Measurements from ENCODE around the gene FNBP1L.
A peak's percentile ranks its signal among the peaks of the same experiment; 100 is the strongest.
"Not testable (repeated sequence)": the region's sequence is repeated elsewhere in the genome, so short reads cannot be mapped to it uniquely, and the experiment has no call there.

The FNBP1L gene

DNA sequence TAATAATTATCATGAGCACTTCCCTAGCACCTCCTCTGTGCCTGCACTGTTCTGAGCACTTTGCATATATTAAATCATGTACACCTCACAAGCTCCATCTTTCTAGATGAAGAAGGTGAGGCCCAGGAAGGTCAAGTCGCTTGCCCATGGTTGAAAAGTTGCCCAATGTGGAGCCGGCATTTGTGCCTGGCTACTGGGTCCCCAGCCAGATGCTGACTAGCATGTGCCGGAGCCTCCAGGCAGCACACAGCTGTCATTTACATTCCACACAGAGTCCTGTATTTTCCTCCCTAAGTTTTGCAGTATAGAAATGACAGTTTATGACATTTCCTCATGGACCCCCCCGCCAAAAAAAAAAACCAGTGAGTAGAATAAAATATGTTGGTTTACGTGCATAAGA is 139.4 kb downstream of the FNBP1L start:
- H4K8ac ChIP-seq (ENCODE audit: low read length): no peak overlapping the region
- H3K9ac ChIP-seq (ENCODE audit: low read length): no peak overlapping the region
- H3K4me2 ChIP-seq (ENCODE audit: low read length, poor library complexity, severe bottlenecking): no peak overlapping the region
- H3K27ac ChIP-seq (ENCODE audit: low read length, poor library complexity, severe bottlenecking): no peak overlapping the region
- H3K4me1 ChIP-seq (ENCODE audit: control insufficient read depth, insufficient read depth, low read depth, low read length): peaks cover 25% of the 10 kb centered on the region
- 98% methylated on average over 3 of the region's 5 CpGs for WGBS
- no peak overlapping the region for H3K4ac ChIP-seq (ENCODE audit: low read depth in 1 of 2, low read length in 2 of 2)
- H2BK15ac ChIP-seq (ENCODE audit: low read depth, poor library complexity, severe bottlenecking): no peak overlapping the region
- H3K27me3 ChIP-seq (ENCODE audit: control insufficient read depth in 1 of 2, insufficient read depth in 1 of 2, low read length in 2 of 2): no peaks in the 10 kb centered on the region
- H3K18ac ChIP-seq (ENCODE audit: low read depth in 1 of 2, low read length in 2 of 2): no peak overlapping the region
- H3K23ac ChIP-seq (ENCODE audit: low read length in 2 of 2): no peak overlapping the region
- no peak overlapping the region for H3K14ac ChIP-seq (ENCODE audit: low read length in 2 of 2)
- DNase-seq: no peak
- peaks cover 67 to 89% of the 10 kb centered on the region in 2 experiments for H3K36me3 ChIP-seq (ENCODE audit: control insufficient read depth in 1 of 2, insufficient read depth in 2 of 2, low read depth in 1 of 2, low read length in 2 of 2)
- no peak overlapping the region for H4K91ac ChIP-seq (ENCODE audit: low read length)
- H2BK120ac ChIP-seq (ENCODE audit: low read depth, low read length): peak overlapping the region; percentile 35
- peaks cover 46% of the 10 kb centered on the region for H3K79me1 ChIP-seq (replicated peaks; ENCODE audit: low read length, poor library complexity, severe bottlenecking)
- no peak overlapping the region for H2AFZ ChIP-seq (ENCODE audit: low read depth, low read length)
- no peak overlapping the region for H3K4me3 ChIP-seq (ENCODE audit: insufficient read depth in 1 of 2, low read depth in 1 of 2, low read length in 2 of 2)
- H2AK5ac ChIP-seq (ENCODE audit: low read length, severe bottlenecking): no peak overlapping the region
- no peak overlapping the region for H2BK5ac ChIP-seq (ENCODE audit: low read depth, low read length, poor library complexity, severe bottlenecking)
- peak overlapping the region in 1 of 2 experiments; percentile 31 for H2BK12ac ChIP-seq (ENCODE audit: low read length in 2 of 2)
- no peaks in the 10 kb centered on the region for H3K9me3 ChIP-seq (ENCODE audit: control insufficient read depth, low read length)

DNA sequence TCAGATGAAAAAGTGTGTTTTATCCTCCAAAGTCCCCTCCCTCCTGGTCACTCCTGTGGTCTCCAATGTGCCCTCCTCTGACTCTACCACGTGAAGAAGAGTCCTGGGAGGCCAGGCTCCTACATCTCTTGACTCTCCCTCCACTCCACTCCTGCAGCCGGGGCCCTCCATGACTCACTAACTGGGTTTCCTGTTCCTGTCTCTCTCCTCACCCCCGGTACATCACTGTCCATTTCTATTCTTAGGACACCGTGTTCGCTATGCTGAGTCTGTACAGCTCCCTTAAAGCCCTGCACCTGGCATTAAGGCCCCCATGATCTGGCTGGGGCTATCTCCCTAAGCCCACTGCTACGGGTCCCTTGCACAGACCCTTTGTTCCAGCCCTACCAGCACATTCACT is 140.3 kb downstream of the FNBP1L start:
- H4K91ac ChIP-seq (ENCODE audit: low read length): no peak overlapping the region
- H2BK12ac ChIP-seq (ENCODE audit: low read length in 2 of 2): no peak overlapping the region
- no peak overlapping the region for H3K9ac ChIP-seq (ENCODE audit: low read length)
- H2BK15ac ChIP-seq (ENCODE audit: low read depth, poor library complexity, severe bottlenecking): no peak overlapping the region
- no peak overlapping the region for H2BK5ac ChIP-seq (ENCODE audit: low read depth, low read length, poor library complexity, severe bottlenecking)
- H4K8ac ChIP-seq (ENCODE audit: low read length): peak overlapping the region; percentile 85
- peak overlapping the region; percentile 49 to 74 for H3K18ac ChIP-seq (ENCODE audit: low read depth in 1 of 2, low read length in 2 of 2)
- peaks cover 38% of the 10 kb centered on the region for H3K79me1 ChIP-seq (replicated peaks; ENCODE audit: low read length, poor library complexity, severe bottlenecking)
- H3K27ac ChIP-seq (ENCODE audit: low read length, poor library complexity, severe bottlenecking): no peak overlapping the region
- peaks cover 59 to 81% of the 10 kb centered on the region in 2 experiments for H3K36me3 ChIP-seq (ENCODE audit: control insufficient read depth in 1 of 2, insufficient read depth in 2 of 2, low read depth in 1 of 2, low read length in 2 of 2)
- 19% methylated on average over 6 of the region's 6 CpGs for WGBS
- peak; percentile 73 for DNase-seq
- H3K4me2 ChIP-seq (ENCODE audit: low read length, poor library complexity, severe bottlenecking): no peak overlapping the region
- H3K27me3 ChIP-seq (ENCODE audit: control insufficient read depth in 1 of 2, insufficient read depth in 1 of 2, low read length in 2 of 2): no peaks in the 10 kb centered on the region
- H3K23ac ChIP-seq (ENCODE audit: low read length in 2 of 2): no peak overlapping the region
- no peak overlapping the region for H2AFZ ChIP-seq (ENCODE audit: low read depth, low read length)
- H2AK5ac ChIP-seq (ENCODE audit: low read length, severe bottlenecking): no peak overlapping the region
- peaks cover 32% of the 10 kb centered on the region for H3K4me1 ChIP-seq (ENCODE audit: control insufficient read depth, insufficient read depth, low read depth, low read length)
- peak overlapping the region in 1 of 2 experiments; percentile 82 for H3K4ac ChIP-seq (ENCODE audit: low read depth in 1 of 2, low read length in 2 of 2)
- peak overlapping the region in 1 of 2 experiments; percentile 66 for H3K14ac ChIP-seq (ENCODE audit: low read length in 2 of 2)
- no peaks in the 10 kb centered on the region for H3K9me3 ChIP-seq (ENCODE audit: control insufficient read depth, low read length)
- H2BK120ac ChIP-seq (ENCODE audit: low read depth, low read length): no peak overlapping the region
- H3K4me3 ChIP-seq (ENCODE audit: insufficient read depth in 1 of 2, low read depth in 1 of 2, low read length in 2 of 2): no peak overlapping the region

DNA sequence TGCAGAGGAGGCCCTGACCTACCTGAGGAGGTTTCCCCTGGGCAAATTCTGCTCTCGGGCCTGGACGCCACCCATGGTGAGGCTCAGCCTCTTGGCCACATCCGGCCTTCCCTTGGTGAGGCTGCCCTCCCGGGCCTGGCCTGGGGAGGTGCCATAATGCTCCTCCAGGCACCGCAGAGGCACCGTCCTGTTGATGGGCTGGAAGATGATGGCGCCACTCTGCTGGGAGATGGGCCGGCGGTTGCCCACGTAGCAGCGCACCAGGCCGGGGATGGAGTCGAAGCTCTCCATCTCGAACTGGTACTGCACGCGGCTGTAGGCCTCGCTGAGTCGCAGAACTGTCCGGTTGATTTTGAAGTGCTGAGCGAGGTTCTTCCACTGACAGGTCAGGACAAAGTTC is 141.0 kb downstream of the FNBP1L start:
- Histone ChIP-seq H2AFZ (ENCODE audit: low read depth, low read length) (peak overlapping the region; percentile 2), H2BK5ac (ENCODE audit: low read depth, low read length, poor library complexity, severe bottlenecking) (no peak overlapping the region), H3K18ac (ENCODE audit: low read depth in 1 of 2, low read length in 2 of 2) (peak overlapping the region; percentile 47 to 91), H3K36me3 (ENCODE audit: control insufficient read depth in 1 of 2, insufficient read depth in 2 of 2, low read depth in 1 of 2, low read length in 2 of 2) (peaks cover 51 to 77% of the 10 kb centered on the region in 2 experiments), H2BK15ac (ENCODE audit: low read depth, poor library complexity, severe bottlenecking) (no peak overlapping the region), H2BK120ac (ENCODE audit: low read depth, low read length) (no peak overlapping the region), H3K23ac (ENCODE audit: low read length in 2 of 2) (peak overlapping the region in 1 of 2 experiments; percentile 50), H3K14ac (ENCODE audit: low read length in 2 of 2) (peak overlapping the region in 1 of 2 experiments; percentile 53), H2AK5ac (ENCODE audit: low read length, severe bottlenecking) (peak overlapping the region; percentile 10), H3K4me3 (ENCODE audit: insufficient read depth in 1 of 2, low read depth in 1 of 2, low read length in 2 of 2) (no peak overlapping the region), H3K9ac (ENCODE audit: low read length) (no peak overlapping the region), H4K8ac (ENCODE audit: low read length) (peak overlapping the region; percentile 70), H4K91ac (ENCODE audit: low read length) (peak overlapping the region; percentile 52), H3K27me3 (ENCODE audit: control insufficient read depth in 1 of 2, insufficient read depth in 1 of 2, low read length in 2 of 2) (no peaks in the 10 kb centered on the region), H3K27ac (ENCODE audit: low read length, poor library complexity, severe bottlenecking) (no peak overlapping the region), H3K4ac (ENCODE audit: low read depth in 1 of 2, low read length in 2 of 2) (no peak overlapping the region), H3K9me3 (ENCODE audit: control insufficient read depth, low read length) (no peaks in the 10 kb centered on the region), H3K79me1 (replicated peaks; ENCODE audit: low read length, poor library complexity, severe bottlenecking) (peaks cover 35% of the 10 kb centered on the region), H2BK12ac (ENCODE audit: low read length in 2 of 2) (peak overlapping the region; percentile 2 to 51), H3K4me2 (ENCODE audit: low read length, poor library complexity, severe bottlenecking) (no peak overlapping the region), H3K4me1 (ENCODE audit: control insufficient read depth, insufficient read depth, low read depth, low read length) (peaks cover 35% of the 10 kb centered on the region)
- DNase-seq: no peak
- 96% methylated on average over 20 of the region's 20 CpGs for WGBS

DNA sequence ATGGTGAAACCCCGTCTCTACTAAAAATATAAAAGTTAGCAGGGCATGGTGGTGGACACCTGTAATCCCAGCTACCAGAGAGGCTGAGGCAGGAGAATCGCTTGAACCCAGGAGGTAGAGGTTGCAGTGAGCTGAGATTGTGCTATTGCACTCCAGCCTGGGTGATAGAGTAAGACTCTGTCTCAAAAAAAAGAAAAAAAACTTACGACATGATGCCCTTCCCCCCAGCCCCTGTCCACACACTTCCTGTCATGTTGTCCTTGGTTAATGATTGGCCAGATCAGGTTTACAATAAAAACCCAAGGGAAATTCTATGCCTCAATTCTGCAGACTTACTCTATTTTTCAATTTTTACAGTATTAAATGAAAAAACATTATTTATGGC is 143.4 kb downstream of the FNBP1L start:
- H3K4me3 ChIP-seq (ENCODE audit: insufficient read depth in 1 of 2, low read depth in 1 of 2, low read length in 2 of 2); H4K8ac ChIP-seq (ENCODE audit: low read length); H3K4ac ChIP-seq (ENCODE audit: low read depth in 1 of 2, low read length in 2 of 2); H3K18ac ChIP-seq (ENCODE audit: low read depth in 1 of 2, low read length in 2 of 2); H2AK5ac ChIP-seq (ENCODE audit: low read length, severe bottlenecking); H2AFZ ChIP-seq (ENCODE audit: low read depth, low read length); H2BK5ac ChIP-seq (ENCODE audit: low read depth, low read length, poor library complexity, severe bottlenecking); H3K9me3 ChIP-seq (ENCODE audit: control insufficient read depth, low read length); H4K91ac ChIP-seq (ENCODE audit: low read length); H3K23ac ChIP-seq (ENCODE audit: low read length in 2 of 2); H3K27me3 ChIP-seq (ENCODE audit: control insufficient read depth in 1 of 2, insufficient read depth in 1 of 2, low read length in 2 of 2); H2BK15ac ChIP-seq (ENCODE audit: low read depth, poor library complexity, severe bottlenecking); H3K9ac ChIP-seq (ENCODE audit: low read length); H3K4me2 ChIP-seq (ENCODE audit: low read length, poor library complexity, severe bottlenecking); H3K14ac ChIP-seq (ENCODE audit: low read length in 2 of 2); H2BK12ac ChIP-seq (ENCODE audit: low read length in 2 of 2); DNase-seq; H2BK120ac ChIP-seq (ENCODE audit: low read depth, low read length): not testable (repeated sequence)
- Histone ChIP-seq H3K4me1 (ENCODE audit: control insufficient read depth, insufficient read depth, low read depth, low read length) (peaks cover 34% of the 10 kb centered on the region), H3K79me1 (replicated peaks; ENCODE audit: low read length, poor library complexity, severe bottlenecking) (peaks cover 35% of the 10 kb centered on the region), H3K27ac (ENCODE audit: low read length, poor library complexity, severe bottlenecking) (peak overlapping the region; percentile 43), H3K36me3 (ENCODE audit: control insufficient read depth in 1 of 2, insufficient read depth in 2 of 2, low read depth in 1 of 2, low read length in 2 of 2) (peaks cover 42 to 63% of the 10 kb centered on the region in 2 experiments)
- 83% methylated on average over 3 of the region's 3 CpGs for WGBS
